T-helper 17 cell (primary cell): ENCODE results near the gene SLCO2B1. TPM values are rescaled to one million over a fixed set of nuclear protein-coding genes. Genes with fewer than 3 reads are reported as not detected.
A peak's percentile ranks its signal among the peaks of the same experiment; 100 is the strongest.

Experiments
- ATAC-seq: fragments of 150-1000 bp; cut with Tn5 transposase; 2 replicates; pipeline ENCODE4 v1.10.0; 2021; ENCODE audit warnings: mild to moderate bottlenecking, moderate library complexity
- DNase-seq, 3 donors: peaks; one replicate each; pipeline versions ENCODE4 v3.0.0 to v3.0.0-alpha.2; 2020 to 2021
- H3K9me3 ChIP-seq: one replicate; pipeline ENCODE4 v1.7.0; 2013; ENCODE audit warnings: low read length, mild to moderate bottlenecking; ENCODE audit not compliant: control insufficient read depth, poor library complexity, severe bottlenecking
- H3K27ac Mint-ChIP-seq: one replicate; pipeline ENCODE4 v1.8.0; 2022; ENCODE audit warnings: mild to moderate bottlenecking, moderate library complexity, mixed read lengths
- H3K27me3 Mint-ChIP-seq: one replicate; pipeline ENCODE4 v1.8.0; 2022; ENCODE audit warnings: mixed read lengths
- H3K36me3 Mint-ChIP-seq: one replicate; pipeline ENCODE4 v1.8.0; 2022; ENCODE audit warnings: low read depth, mixed read lengths
- H3K4me1 Mint-ChIP-seq: one replicate; pipeline ENCODE4 v1.8.0; 2022; ENCODE audit warnings: mild to moderate bottlenecking, mixed read lengths
- H3K4me3 Mint-ChIP-seq: one replicate; pipeline ENCODE4 v1.8.0; 2022; ENCODE audit warnings: mild to moderate bottlenecking, moderate library complexity, mixed read lengths
- total RNA-seq, 4 donors: library from RNA in 2 of 4; stranded (reverse) in 2 of 4; gene quantifications; one replicate each; pipeline ENCODE4 v1.2.3 and lab custom pipeline; 2022 to 2026

The SLCO2B1 gene
- total RNA-seq, 2 donors from 2014 or later, result not detected

- H3K9me3 ChIP-seq, result no peaks in the 10 kb centered on the region
- peaks cover 5% of the 10 kb centered on the region for H3K4me1 Mint-ChIP-seq
- H3K36me3 Mint-ChIP-seq, result no peaks in the 10 kb centered on the region
- H3K4me3 Mint-ChIP-seq, result no peak overlapping the region
- DNase-seq (no peak), ATAC-seq (no peak)
- H3K27ac Mint-ChIP-seq, result no peak overlapping the region
- H3K27me3 Mint-ChIP-seq, result peaks cover 4% of the 10 kb centered on the region
Observed at GRCh38 chr11:75160220-75160757, 9.4 kb downstream of the SLCO2B1 start.

GRCh38 chr11:75160880-75161279 is 10.0 kb downstream of the SLCO2B1 start:
- no peaks in the 10 kb centered on the region for H3K36me3 Mint-ChIP-seq
- H3K4me3 Mint-ChIP-seq, result no peak overlapping the region
- DNase-seq, result no peak
- H3K4me1 Mint-ChIP-seq, result peaks cover 5% of the 10 kb centered on the region
- no peaks in the 10 kb centered on the region for H3K9me3 ChIP-seq
- no peak overlapping the region for H3K27ac Mint-ChIP-seq
- peaks cover 4% of the 10 kb centered on the region for H3K27me3 Mint-ChIP-seq
- ATAC-seq, result no peak

DNA sequence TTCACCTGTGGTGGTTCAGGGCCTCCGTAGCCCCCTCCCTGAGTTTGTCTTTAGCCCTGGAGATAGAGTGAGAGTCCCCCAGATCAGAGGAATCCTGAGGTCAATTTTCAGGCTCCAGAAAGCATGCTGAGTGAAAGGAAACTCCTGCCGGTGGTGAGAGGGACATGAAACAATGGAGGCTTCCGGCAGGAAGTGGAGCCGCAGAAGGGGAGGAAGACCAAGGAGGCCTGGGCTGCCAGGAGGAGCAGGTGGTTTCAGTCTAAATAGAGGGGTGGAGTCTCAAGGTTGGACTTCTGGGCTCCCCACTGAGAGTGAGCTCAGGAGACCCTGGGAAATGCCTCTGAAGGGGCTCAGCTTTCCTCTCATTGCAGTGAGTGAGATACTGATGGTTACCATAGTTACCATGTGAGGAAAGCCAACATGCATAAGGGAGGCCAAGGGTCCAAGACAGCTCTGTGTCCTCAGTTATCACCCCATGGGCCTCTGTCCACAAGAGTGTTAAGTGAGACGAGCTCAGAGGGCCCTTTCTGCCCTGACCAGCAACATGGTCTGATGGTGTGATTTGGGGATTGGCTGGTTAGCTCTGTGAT is 10.7 kb downstream of the SLCO2B1 start:
- Mint-ChIP-seq H3K27me3 (no peaks in the 10 kb centered on the region), H3K4me1 (no peaks in the 10 kb centered on the region), H3K27ac (no peak overlapping the region), H3K4me3 (no peak overlapping the region), H3K36me3 (no peaks in the 10 kb centered on the region)
- H3K9me3 ChIP-seq, result no peaks in the 10 kb centered on the region
- ATAC-seq, result no peak
- DNase-seq, result no peak

DNA sequence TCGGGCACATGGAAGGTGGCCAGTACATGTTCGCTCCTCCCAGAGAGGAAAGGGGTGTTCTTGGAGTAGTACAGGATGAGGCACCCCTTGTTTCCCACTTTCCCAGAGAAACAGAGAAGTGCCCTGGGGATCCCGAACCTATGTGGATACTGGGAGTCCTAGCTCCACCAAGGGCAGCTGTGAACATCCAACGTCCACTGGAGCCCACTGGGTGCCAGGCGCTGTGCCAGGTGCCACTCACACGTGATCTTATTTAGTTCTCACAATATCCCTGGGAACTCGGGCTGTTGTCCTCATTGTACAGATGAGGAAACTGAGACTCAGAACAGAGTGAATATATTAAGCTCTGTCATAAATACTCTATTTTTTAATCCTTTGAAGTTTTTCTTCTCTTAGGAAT is 12.0 kb downstream of the SLCO2B1 start:
- Mint-ChIP-seq H3K36me3 (no peaks in the 10 kb centered on the region), H3K27ac (no peak overlapping the region), H3K27me3 (no peaks in the 10 kb centered on the region), H3K4me3 (no peak overlapping the region), H3K4me1 (no peaks in the 10 kb centered on the region)
- ATAC-seq (no peak), DNase-seq (no peak)
- H3K9me3 ChIP-seq, result no peaks in the 10 kb centered on the region

GRCh38 chr11:75163921-75164849 is 13.3 kb downstream of the SLCO2B1 start:
- ATAC-seq, result no peak
- Mint-ChIP-seq H3K27me3 (no peaks in the 10 kb centered on the region), H3K36me3 (no peaks in the 10 kb centered on the region)

GRCh38 chr11:75165721-75166120 is 14.8 kb downstream of the SLCO2B1 start:
- H3K9me3 ChIP-seq, result no peaks in the 10 kb centered on the region
- ATAC-seq (no peak), DNase-seq (no peak)
- no peaks in the 10 kb centered on the region for H3K36me3 Mint-ChIP-seq
- H3K4me1 Mint-ChIP-seq, result no peaks in the 10 kb centered on the region
- no peak overlapping the region for H3K27ac Mint-ChIP-seq
- H3K27me3 Mint-ChIP-seq, result peaks cover 3% of the 10 kb centered on the region
- H3K4me3 Mint-ChIP-seq, result no peak overlapping the region

More at GRCh38 chr11:75163921-75164849, 13.3 kb downstream of the SLCO2B1 start:
- H3K9me3 ChIP-seq, result no peaks in the 10 kb centered on the region
- peak overlapping the region; percentile 60 for H3K27ac Mint-ChIP-seq
- H3K4me3 Mint-ChIP-seq, result no peak overlapping the region
- DNase-seq, result no peak
- no peaks in the 10 kb centered on the region for H3K4me1 Mint-ChIP-seq

DNA sequence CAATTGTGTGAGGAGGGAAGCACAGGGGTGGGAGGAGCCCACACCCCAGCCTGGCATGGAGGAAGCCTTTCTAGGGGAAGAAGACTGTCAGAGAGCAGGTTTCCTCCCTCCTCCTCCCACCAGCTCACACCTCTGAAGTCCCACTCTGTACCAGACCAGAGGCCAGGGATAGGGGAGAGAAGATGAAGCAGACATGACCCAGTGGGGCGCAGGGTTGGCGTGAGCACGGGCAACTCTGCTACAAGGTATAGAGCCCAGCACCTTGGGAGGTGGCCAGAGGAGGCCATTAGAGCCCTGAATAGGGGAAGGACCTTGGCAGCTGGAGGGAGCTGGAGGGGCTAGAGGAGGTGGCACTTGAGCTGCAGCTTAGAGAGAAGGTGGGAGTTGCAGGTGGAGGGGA is 15.9 kb downstream of the SLCO2B1 start:
- H3K36me3 Mint-ChIP-seq, result no peaks in the 10 kb centered on the region
- H3K27me3 Mint-ChIP-seq, result peaks cover 5% of the 10 kb centered on the region
- no peak overlapping the region for H3K27ac Mint-ChIP-seq
- ATAC-seq, result no peak
- DNase-seq, result no peak
- no peaks in the 10 kb centered on the region for H3K4me1 Mint-ChIP-seq
- no peaks in the 10 kb centered on the region for H3K9me3 ChIP-seq
- no peak overlapping the region for H3K4me3 Mint-ChIP-seq

GRCh38 chr11:75167617-75168016 is 16.7 kb downstream of the SLCO2B1 start:
- Mint-ChIP-seq H3K36me3 (no peaks in the 10 kb centered on the region), H3K27me3 (peaks cover 5% of the 10 kb centered on the region), H3K4me3 (no peak overlapping the region), H3K27ac (no peak overlapping the region), H3K4me1 (no peaks in the 10 kb centered on the region)
- no peaks in the 10 kb centered on the region for H3K9me3 ChIP-seq
- ATAC-seq (no peak), DNase-seq (no peak)

DNA sequence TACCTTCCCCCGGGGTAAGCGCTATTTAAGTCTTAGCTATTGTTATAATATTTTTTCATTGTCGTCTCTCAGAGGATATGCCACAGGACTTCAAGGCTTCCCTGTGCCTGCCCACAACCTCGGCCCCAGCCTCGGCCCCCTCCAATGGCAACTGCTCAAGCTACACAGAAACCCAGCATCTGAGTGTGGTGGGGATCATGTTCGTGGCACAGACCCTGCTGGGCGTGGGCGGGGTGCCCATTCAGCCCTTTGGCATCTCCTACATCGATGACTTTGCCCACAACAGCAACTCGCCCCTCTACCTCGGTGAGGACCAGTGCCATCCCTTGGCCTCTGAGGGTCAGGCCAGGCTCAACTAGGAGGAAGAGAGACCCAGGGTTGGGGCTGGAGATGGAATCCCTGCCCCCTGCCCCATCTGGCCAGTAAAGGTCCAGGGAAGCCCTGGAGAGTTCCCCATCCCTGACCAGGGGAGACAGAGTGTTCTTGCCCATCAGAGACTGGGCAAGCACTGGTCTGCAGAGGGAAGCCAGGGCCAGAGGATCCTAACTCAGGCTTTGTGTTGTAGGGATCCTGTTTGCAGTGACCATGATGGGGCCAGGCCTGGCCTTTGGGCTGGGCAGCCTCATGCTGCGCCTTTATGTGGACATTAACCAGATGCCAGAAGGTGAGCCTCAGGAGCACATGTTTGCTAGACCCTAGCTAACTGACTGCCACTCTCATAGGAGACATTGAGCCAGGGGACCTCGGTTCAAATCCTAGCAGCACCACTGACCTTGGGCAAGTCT is 18.4 kb downstream of the SLCO2B1 start:
- Mint-ChIP-seq H3K27ac (no peak overlapping the region), H3K27me3 (peaks cover 5% of the 10 kb centered on the region), H3K4me3 (no peak overlapping the region), H3K4me1 (peaks cover 4% of the 10 kb centered on the region), H3K36me3 (no peaks in the 10 kb centered on the region)
- no peak for ATAC-seq
- DNase-seq, result no peak
- H3K9me3 ChIP-seq, result no peaks in the 10 kb centered on the region

DNA sequence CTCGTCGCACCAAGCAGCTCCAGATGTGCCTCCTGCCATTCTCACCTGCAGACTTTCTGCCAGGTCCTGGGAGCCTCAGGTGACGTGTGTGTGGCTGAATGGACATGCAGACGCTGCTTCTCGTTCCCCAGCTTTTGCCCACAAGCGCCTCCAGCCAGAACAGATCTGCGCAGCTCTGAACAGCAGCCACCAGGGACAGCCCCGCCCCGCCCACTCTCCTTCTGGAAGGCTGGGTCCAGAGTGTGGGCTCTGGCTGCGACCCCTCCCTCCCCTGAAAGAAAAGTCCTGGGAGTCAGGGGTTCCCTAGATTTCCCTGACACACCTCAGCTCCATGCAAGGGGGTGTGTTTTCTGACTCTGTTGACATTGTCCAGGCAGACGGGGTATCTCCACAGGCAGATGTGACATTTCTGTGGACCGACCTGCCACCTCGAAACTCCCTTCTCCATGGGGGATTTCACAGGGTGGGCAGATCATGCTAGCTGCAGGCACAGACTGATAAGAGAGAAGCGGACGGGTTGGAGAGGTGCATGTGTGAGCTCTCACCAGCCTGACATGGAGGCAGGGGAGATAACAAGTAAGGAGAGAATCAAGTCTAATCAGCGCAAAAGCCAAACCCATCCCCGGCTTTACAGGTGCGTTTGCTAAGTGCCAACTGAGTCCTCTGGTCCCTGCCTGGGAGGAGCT is 19.8 kb downstream of the SLCO2B1 start:
- H3K9me3 ChIP-seq, result no peaks in the 10 kb centered on the region
- H3K27me3 Mint-ChIP-seq, result peaks cover 5% of the 10 kb centered on the region
- H3K4me3 Mint-ChIP-seq, result no peak overlapping the region
- ATAC-seq (no peak), DNase-seq (no peak)
- no peaks in the 10 kb centered on the region for H3K36me3 Mint-ChIP-seq
- H3K27ac Mint-ChIP-seq, result no peak overlapping the region
- H3K4me1 Mint-ChIP-seq, result peaks cover 17% of the 10 kb centered on the region

- Mint-ChIP-seq H3K36me3 (no peaks in the 10 kb centered on the region), H3K4me3 (no peak overlapping the region), H3K27ac (no peak overlapping the region), H3K4me1 (peaks cover 17% of the 10 kb centered on the region), H3K27me3 (peaks cover 5% of the 10 kb centered on the region)
- DNase-seq, result no peak
- H3K9me3 ChIP-seq, result no peaks in the 10 kb centered on the region
- no peak for ATAC-seq
Observed at GRCh38 chr11:75173336-75173735, 22.4 kb downstream of the SLCO2B1 start.

GRCh38 chr11:75174781-75175370 is 24.0 kb downstream of the SLCO2B1 start:
- H3K9me3 ChIP-seq, result no peaks in the 10 kb centered on the region
- Mint-ChIP-seq H3K27me3 (peaks cover 5% of the 10 kb centered on the region), H3K4me3 (peak overlapping the region; percentile 86), H3K36me3 (no peaks in the 10 kb centered on the region), H3K4me1 (peaks cover 17% of the 10 kb centered on the region), H3K27ac (peak overlapping the region; percentile 79)
- no peak for DNase-seq
- peak; percentile 54 for ATAC-seq
